Body of pancreas (tissue), 4 donors: ENCODE measurements around the gene BMP10.

Experiments used
- CTCF ChIP-seq, 7 experiments: fragments of 450-650 bp in 4 of 7; fragments of 200-600 bp in 3 of 7; sonication (generic) in 3 of 7; IDR thresholded peaks; one replicate each; pipeline ENCODE4 v1.5.1; 2016 to 2019; ENCODE audit warnings: antibody characterized with exemption in 7 of 7
- POLR2A ChIP-seq, 3 donors: fragments of 450-650 bp; IDR thresholded peaks; one replicate each; pipeline ENCODE4 v1.6.1; 2016; ENCODE audit warnings: antibody characterized with exemption in 3 of 3, mild to moderate bottlenecking in 2 of 3

- TF ChIP-seq POLR2A (IDR thresholded peaks at IDR 0.05), result no peak
- TF ChIP-seq CTCF (IDR thresholded peaks at IDR 0.05), result no peak
Observed at GRCh38 chr2:68878753-68879152, 7.6 kb upstream of the BMP10 start.
